ENCODE results near the gene BTBD18. TPM values are rescaled to one million over a fixed set of nuclear protein-coding genes. Genes with fewer than 3 reads are reported as not detected.

The BTBD18 gene, protein sequence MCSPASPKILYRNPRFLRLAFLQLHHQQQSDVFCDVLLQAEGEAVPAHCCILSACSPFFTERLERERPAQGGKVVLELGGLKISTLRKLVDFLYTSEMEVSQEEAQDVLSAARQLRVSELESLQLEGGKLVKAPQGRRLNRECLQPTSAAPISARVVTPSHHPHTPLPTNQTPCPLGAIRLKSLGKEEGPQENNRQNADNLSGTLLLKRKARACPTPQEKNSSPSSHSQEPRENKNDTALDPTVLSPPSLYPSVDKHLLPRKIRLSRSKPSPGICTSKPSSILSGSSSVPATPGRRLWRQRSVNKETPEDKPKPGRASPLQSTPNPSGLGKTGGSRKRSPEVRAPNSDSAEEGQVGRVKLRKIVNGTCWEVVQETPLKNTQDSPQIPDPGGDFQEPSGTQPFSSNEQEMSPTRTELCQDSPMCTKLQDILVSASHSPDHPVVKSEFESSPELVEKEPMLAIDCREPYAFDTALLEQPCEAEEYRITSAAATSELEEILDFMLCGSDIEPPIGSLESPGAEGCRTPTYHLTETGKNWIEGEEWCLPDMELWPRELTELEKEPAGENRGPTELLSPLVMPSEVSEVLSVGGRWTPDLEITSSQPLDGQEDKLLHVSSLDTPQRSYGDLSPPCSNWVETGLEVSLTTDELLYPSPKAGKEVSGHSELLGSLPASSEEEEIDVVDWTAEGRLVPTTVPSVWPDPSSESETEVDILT
- total RNA-seq = not detected in 2 replicates

DNA sequence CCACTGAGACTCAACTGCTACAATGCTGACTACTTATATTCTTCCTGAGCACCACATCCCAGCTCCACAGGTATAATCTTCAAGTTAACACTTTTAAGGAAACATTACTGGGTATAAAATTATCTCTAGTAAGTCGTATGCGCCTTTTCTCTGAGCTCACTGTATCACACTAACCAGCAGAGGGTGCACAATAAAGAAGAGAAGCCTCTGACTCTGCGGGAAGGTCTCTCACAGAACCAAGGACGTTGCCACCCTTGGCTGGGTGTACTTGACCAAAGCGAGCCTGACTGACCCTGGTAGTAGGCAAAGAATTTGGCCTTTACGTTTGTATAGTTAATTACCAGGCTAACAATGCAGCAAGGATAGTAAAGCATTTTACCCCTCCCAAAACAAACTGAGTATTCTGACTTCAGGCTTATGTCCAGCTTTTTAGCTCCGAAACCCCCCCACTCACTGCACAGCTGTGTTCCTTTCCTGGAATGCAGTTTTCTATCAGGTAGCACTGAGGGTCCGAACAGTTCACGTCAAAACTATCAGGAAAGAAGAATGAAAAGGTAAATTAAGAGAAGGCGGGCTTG, at the start of gene BTBD18:
TSS of gene BTBD18 (minus strand) at position 144 of the 578 bp plus-strand sequence. CDS start 631 bp downstream, outside the sequence.

GRCh38 chr11:57761301-57762234, 9.9 kb upstream of the BTBD18 start, which contains the start of gene CTNND1:
CTNND1 (plus strand) TSS chr11:57761802; CDS start chr11:57791479, 29,677 bp downstream.

DNA sequence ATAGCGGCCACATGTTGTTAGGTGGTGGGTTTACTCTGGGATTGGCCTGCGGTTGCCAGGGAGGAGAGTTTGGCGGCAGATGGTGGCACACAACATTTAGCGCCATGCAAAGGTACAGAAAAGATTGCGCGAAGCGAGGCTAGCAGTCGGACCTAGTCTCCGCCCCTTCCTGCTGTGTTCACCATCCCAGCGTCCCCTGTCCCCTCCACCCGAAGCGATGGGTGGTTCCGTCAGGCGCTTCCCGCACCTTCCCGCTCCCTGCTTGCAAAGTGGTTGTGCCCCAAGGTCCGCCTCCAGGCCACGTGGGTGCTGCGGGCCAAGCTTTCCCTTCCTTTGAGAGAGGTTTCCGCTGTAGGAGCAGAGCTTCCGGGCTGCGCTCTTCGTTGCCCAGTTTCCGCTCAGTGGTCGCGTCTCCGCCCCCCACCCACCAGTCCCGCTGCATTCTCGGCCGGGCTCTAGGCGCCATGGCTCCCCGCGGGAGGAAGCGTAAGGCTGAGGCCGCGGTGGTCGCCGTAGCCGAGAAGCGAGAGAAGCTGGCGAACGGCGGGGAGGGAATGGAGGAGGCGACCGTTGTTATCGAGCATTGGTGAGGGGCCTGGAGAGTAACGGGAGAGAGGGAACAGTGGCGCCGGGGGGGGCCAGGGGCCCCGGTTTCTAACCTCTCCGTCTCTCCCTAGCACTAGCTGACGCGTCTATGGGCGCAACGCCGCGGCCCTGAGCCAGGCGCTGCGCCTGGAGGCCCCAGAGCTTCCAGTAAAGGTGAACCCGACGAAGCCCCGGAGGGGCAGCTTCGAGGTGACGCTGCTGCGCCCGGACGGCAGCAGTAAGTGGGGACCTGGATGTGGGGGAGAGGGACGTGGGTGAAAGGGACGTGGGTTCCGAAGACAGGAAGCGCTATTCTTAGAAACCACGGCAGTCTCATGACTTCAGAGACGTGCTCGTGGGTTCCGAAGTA, 10.2 kb downstream of the BTBD18 start, which contains the start of gene SELENOH:
TSS of gene SELENOH (plus strand) at position 360 of the 955 bp plus-strand sequence. CDS start at position 465, 105 bp downstream.

GRCh38 chr11:57712256-57713150, 39.1 kb downstream of the BTBD18 start, which contains the start of gene TMX2:
TMX2 (plus strand) TSS chr11:57712593; CDS start chr11:57712619, 26 bp downstream.

DNA sequence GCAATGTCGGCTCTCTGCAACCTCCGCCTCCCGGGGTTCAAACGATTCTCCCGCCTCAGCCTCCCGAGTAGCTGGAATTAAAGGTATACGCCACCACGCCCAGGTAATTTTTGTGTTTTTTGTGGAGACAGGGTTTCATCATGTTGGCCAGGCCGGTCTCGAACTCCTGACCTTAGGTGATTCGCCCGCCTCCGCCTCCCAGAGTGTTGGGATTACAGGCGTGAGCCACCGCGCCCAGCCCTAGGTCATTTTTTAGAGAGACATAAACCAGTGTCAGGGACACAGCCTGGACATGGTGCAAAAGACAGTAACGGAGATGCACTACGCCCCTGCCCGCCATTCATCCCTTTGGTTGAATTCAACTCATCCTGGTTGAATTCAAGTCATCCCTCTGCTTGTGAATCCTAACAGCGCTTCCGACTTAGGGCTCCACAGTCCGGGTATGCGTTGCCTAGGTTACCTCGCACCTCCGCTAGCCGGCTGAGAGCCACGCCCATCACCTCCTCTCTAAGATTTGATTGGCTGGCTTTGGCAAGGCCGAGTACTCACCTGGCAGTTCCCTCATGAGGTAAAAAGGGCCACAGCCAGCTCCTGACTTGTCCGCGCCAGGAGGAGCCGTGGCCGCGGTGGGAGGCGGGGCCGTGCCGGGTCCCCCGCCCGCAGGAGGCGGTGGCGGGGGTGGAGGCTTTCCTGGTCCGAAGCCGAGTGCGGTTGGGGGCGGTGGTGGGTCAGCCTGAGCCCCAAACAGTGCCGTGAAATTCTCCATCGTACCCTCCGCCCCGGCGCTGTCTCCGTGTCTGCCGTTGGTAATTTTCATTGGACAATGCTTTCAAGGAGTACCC, 40.0 kb downstream of the BTBD18 start, which contains the start of gene MED19:
TSS of gene MED19 (minus strand) at position 802 of the 842 bp plus-strand sequence. CDS start at position 766, 36 bp downstream.

Small RNAs within 50 kb of the gene (small RNA-seq; reads per million reads assigned to genes)
- gene AP001931.1 = not detected
- not detected for gene TMX2-CTNND1

Other genes starting within 250 kb of the BTBD18 start
- 24.6 and 27.4 TPM in 2 replicates for gene SLC43A1, start 236.1 kb downstream of the BTBD18 start, total RNA-seq
- 30.9 and 33.4 TPM in 2 replicates for gene TIMM10, start 221.1 kb downstream of the BTBD18 start, total RNA-seq
- gene SMTNL1, start 214.2 kb downstream of the BTBD18 start, total RNA-seq = not detected in 2 replicates
- 53.0 and 104 TPM in 2 replicates for gene UBE2L6, start 184.1 kb downstream of the BTBD18 start, total RNA-seq
- gene SERPING1, start 154.1 kb downstream of the BTBD18 start, total RNA-seq = 6.5 and 48.9 TPM in 2 replicates
- gene YPEL4, start 101.9 kb downstream of the BTBD18 start, total RNA-seq = 0.39 and 0.73 TPM in 2 replicates
- gene CLP1, start 94.1 kb downstream of the BTBD18 start, total RNA-seq = 17.6 and 20.9 TPM in 2 replicates
- gene ZDHHC5, start 83.7 kb downstream of the BTBD18 start, total RNA-seq = 38.2 and 56.1 TPM in 2 replicates
- gene MED19, start 39.6 kb downstream of the BTBD18 start, total RNA-seq = 13.6 and 14.5 TPM in 2 replicates
- 67.2 and 80.3 TPM in 2 replicates for gene TMX2, start 39.2 kb downstream of the BTBD18 start, total RNA-seq
- 49.5 and 65.0 TPM in 2 replicates for gene SELENOH, start 10.3 kb downstream of the BTBD18 start, total RNA-seq
- 81.6 and 98.1 TPM in 2 replicates for gene CTNND1, start 10.0 kb upstream of the BTBD18 start, total RNA-seq